ENCODE measurements around the gene DNASE2. TPM values are rescaled to one million over a fixed set of nuclear protein-coding genes. Genes with fewer than 3 reads are reported as not detected.

Gene DNASE2
- total RNA-seq, 2 donors from 2014 or later: 6.9 to 28.3 TPM

DNA sequence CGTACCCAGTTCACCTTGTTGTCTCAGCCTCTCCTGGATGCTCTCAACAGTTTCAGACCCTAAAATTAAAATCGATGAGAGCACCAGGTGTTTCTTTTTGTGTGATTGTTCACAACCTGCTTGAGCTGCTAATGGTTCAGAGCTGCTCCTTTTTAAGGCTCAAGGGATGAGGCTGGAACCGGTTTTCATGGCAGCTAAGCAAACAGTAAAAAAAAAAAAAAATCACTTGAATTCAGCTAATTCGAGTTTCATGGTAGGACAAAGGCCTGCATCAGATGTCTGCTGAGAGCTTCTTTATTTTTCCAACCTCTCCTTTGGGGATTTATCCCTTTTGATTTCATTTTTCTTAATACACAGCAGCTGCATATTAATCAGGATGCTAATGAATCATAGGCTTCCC is 31.3 kb upstream of the DNASE2 start:
- DNase-seq (no peak), ATAC-seq (no peak)
- TF ChIP-seq CTCF (IDR thresholded peaks at IDR 0.05) (no peak), POLR2A (IDR thresholded peaks at IDR 0.05) (no peak)
- H3K4me1 ChIP-seq: peaks cover 19% of the 10 kb centered on the region
- 27 to 32% methylated on average over 4 of the region's 4 CpGs for WGBS, 2 donors
- H3K27ac ChIP-seq: peak overlapping the region; percentile 62 to 85 (median 80)
- no peaks in the 10 kb centered on the region for H3K9me3 ChIP-seq
- no peak overlapping the region for H3K4me3 ChIP-seq
- H3K27me3 ChIP-seq: no peaks in the 10 kb centered on the region
- no peaks in the 10 kb centered on the region for H3K36me3 ChIP-seq (replicated peaks in 1 of 2; ENCODE audit: insufficient read depth in 1 of 2, low read depth in 2 of 2)
- intact Hi-C loops (cut with DNase I): no loop called here

DNA sequence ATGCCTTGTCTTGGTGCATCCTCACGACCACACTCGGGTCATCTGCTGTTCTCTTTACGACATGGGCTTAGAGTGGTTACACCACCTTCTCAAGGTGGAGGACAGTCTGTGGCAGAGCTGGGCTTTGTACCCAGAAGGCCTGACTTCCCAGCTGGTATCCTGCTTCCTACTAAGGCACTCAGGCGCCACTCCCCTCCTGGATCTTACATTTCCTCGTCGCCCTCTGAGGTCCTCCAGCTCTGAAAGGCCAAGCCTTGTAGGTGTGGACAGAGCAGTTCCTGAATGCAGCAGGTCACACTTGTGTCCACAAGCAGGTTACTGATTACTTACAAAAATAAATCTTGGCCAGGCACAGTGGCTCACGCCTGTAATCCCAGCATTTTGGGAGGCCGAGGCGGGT is 25.9 kb upstream of the DNASE2 start:
- Histone ChIP-seq H3K4me3 (no peak overlapping the region), H3K4me1 (peaks cover 1% of the 10 kb centered on the region), H3K27me3 (no peaks in the 10 kb centered on the region), H3K36me3 (replicated peaks in 1 of 2; ENCODE audit: insufficient read depth in 1 of 2, low read depth in 2 of 2) (no peaks in the 10 kb centered on the region), H3K9me3 (no peaks in the 10 kb centered on the region), H3K27ac (no peak overlapping the region)
- no peak for ATAC-seq
- WGBS, 2 donors: 85 to 89% methylated on average over 9 of the region's 9 CpGs
- intact Hi-C loops (cut with DNase I): no loop called here
- TF ChIP-seq CTCF (IDR thresholded peaks at IDR 0.05) (no peak), POLR2A (IDR thresholded peaks at IDR 0.05) (no peak)
- no peak for DNase-seq

DNA sequence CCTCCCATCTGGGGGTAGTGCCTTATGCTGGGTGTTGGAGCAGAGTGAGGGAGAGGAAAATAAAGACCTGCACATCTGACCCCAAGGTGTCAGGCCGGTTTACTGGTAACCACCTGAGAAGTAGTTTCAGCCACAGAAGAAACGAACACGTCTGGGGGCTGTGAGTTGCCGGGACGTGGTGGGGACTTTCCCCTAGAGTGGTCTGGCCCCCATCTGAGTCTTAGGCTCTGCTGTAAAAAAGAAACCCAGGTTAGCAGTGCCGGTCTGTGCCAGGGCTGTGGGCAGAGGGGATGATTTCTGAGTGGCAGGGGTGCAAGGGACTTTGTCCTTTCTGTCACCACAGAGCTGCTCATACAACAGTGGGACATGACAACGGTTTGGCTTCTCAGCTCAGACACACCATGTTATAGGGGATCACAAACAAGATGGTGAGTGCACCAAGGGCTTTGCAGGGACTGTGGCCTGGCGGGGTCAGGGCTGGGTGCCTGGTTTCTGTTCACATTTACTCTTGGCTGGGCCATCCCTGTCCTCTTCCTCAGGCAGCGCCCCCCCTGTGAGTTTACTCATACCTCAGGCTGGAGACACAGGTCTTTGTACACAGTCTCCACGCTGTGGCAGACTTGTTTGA is 18.8 kb upstream of the DNASE2 start:
- Histone ChIP-seq H3K4me1 (no peaks in the 10 kb centered on the region), H3K27ac (no peak overlapping the region), H3K27me3 (no peaks in the 10 kb centered on the region), H3K4me3 (no peak overlapping the region), H3K36me3 (replicated peaks in 1 of 2; ENCODE audit: insufficient read depth in 1 of 2, low read depth in 2 of 2) (peaks cover 0 to 1% of the 10 kb centered on the region in 2 donors), H3K9me3 (no peaks in the 10 kb centered on the region)
- ATAC-seq (no peak), DNase-seq (no peak)
- WGBS, 2 donors: 87 to 93% methylated on average over 5 to 10 of the region's 10 CpGs
- intact Hi-C loops (cut with DNase I): no loop called here
- no peak for TF ChIP-seq POLR2A (IDR thresholded peaks at IDR 0.05)
- TF ChIP-seq CTCF (IDR thresholded peaks at IDR 0.05): no peak

DNA sequence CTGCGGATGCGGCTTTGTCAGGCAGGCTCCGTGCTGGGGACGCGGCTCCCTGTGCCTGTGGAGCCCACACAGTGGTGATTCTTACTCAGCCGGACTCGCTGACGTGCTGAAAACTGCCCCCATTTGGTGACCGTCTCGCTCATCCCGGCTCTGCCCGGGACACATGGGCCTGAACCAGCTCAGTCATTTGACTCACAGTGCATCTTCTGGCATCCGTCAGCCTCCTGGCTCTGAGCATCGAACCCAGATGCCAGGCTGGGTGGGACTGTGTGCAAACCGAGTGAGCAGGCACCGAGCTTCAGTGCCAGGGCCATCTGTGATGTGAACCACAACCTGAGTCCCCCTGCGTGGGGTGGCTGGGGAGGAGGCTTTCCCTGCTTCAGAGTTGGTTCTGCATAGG is 15.2 kb upstream of the DNASE2 start:
- no peaks in the 10 kb centered on the region for H3K27me3 ChIP-seq
- no peaks in the 10 kb centered on the region for H3K9me3 ChIP-seq
- H3K36me3 ChIP-seq (replicated peaks in 1 of 2; ENCODE audit: insufficient read depth in 1 of 2, low read depth in 2 of 2): peaks cover 0 to 5% of the 10 kb centered on the region in 2 donors
- no peak overlapping the region for H3K27ac ChIP-seq
- H3K4me1 ChIP-seq: peaks cover 12% of the 10 kb centered on the region
- DNase-seq: no peak
- no peak overlapping the region for H3K4me3 ChIP-seq
- ATAC-seq: no peak
- intact Hi-C loops (cut with DNase I): no loop called here
- WGBS, 2 donors: 94% methylated on average over 15 of the region's 17 CpGs; no CpG with 5 or more reads in 1 of the 2 donors
- no peak for TF ChIP-seq CTCF (IDR thresholded peaks at IDR 0.05)

- H3K27me3 ChIP-seq: no peaks in the 10 kb centered on the region
- H3K27ac ChIP-seq: no peak overlapping the region
- TF ChIP-seq POLR2A (IDR thresholded peaks at IDR 0.05) (no peak), CTCF (IDR thresholded peaks at IDR 0.05) (no peak)
- no peak overlapping the region for H3K4me3 ChIP-seq
- ATAC-seq (no peak), DNase-seq (no peak)
- no peaks in the 10 kb centered on the region for H3K9me3 ChIP-seq
- intact Hi-C loops (cut with DNase I): no loop called here
- 94 to 100% methylated on average over 3 to 4 of the region's 5 CpGs for WGBS, 2 donors
- H3K36me3 ChIP-seq (replicated peaks in 1 of 2; ENCODE audit: insufficient read depth in 1 of 2, low read depth in 2 of 2): peaks cover 0 to 5% of the 10 kb centered on the region in 2 donors
- H3K4me1 ChIP-seq: peaks cover 19% of the 10 kb centered on the region
Measured at GRCh38 chr19:12893582-12893981, 12.3 kb upstream of the DNASE2 start.

All from body of pancreas (tissue), 4 donors.